CD4-positive, alpha-beta T cell (primary cell): ENCODE measurements around the gene RFX8. TPM values are rescaled to one million over a fixed set of nuclear protein-coding genes. Genes with fewer than 3 reads are reported as not detected.

ENCODE experiments used
- ATAC-seq: fragments of 200-7000 bp; cut with Tn5 transposase; one replicate; pipeline ENCODE4 v1.10.0; 2022; ENCODE audit warnings: mild to moderate bottlenecking; ENCODE audit not compliant: poor library complexity
- CTCF ChIA-PET: fragments of 350-600 bp; sonication (Branson Sonifier 250); formaldehyde crosslinking; loops from one replicate; lab custom pipeline; 2021; ENCODE audit warnings: antibody characterized with exemption, inconsistent platforms; lab: Charles Lee
- POLR2A ChIA-PET: fragments of 350-600 bp; sonication (Branson Sonifier 250); formaldehyde crosslinking; loops from one replicate; lab custom pipeline; 2021; ENCODE audit warnings: antibody characterized with exemption, inconsistent platforms; lab: Charles Lee
- DNase-seq, 14 experiments: peaks; one replicate each; pipeline ENCODE4 v3.0.0-alpha.2; 2013 to 2020; ENCODE audit warnings: mixed read lengths in 2 of 14
- H3K27ac ChIP-seq, 2 donors: one replicate each; pipeline versions ENCODE4 v1.5.1 to v1.7.0; 2013; ENCODE audit warnings: low read length in 2 of 2, low read depth in 1 of 2, mild to moderate bottlenecking in 1 of 2
- H3K27me3 ChIP-seq, 2 experiments: 1 replicate in 1 of 2; 2 replicates in 1 of 2; pipeline versions ENCODE4 v1.6.1 to v1.7.0; 2013; ENCODE audit warnings: low read length in 2 of 2, control low read depth in 1 of 2, mild to moderate bottlenecking in 1 of 2, moderate library complexity in 1 of 2; ENCODE audit not compliant: insufficient read depth in 2 of 2, control insufficient read depth in 1 of 2
- H3K36me3 ChIP-seq: one replicate; pipeline ENCODE4 v1.6.1; 2013; ENCODE audit warnings: low read length, control low read depth; ENCODE audit not compliant: insufficient read depth
- H3K4me1 ChIP-seq: one replicate; pipeline ENCODE4 v1.6.1; 2013; ENCODE audit warnings: low read length, control low read depth; ENCODE audit not compliant: insufficient read depth
- H3K4me3 ChIP-seq: one replicate; pipeline ENCODE4 v1.5.1; 2013; ENCODE audit warnings: mild to moderate bottlenecking, low read length, moderate library complexity
- H3K9me3 ChIP-seq, 2 experiments: 1 replicate in 1 of 2; 2 replicates in 1 of 2; pipeline versions ENCODE4 v1.6.1 to v1.7.0; 2013; ENCODE audit warnings: low read length in 2 of 2, mild to moderate bottlenecking in 2 of 2, control low read depth in 1 of 2, moderate library complexity in 1 of 2; ENCODE audit not compliant: control insufficient read depth in 1 of 2, insufficient read depth in 1 of 2
- H3K27ac Mint-ChIP-seq: one replicate; pipeline ENCODE4 v1.8.0; 2020; ENCODE audit warnings: mixed read lengths
- H3K27me3 Mint-ChIP-seq: one replicate; pipeline ENCODE4 v1.8.0; 2021; ENCODE audit warnings: mixed read lengths
- H3K36me3 Mint-ChIP-seq: one replicate; pipeline ENCODE4 v1.8.0; 2021; ENCODE audit warnings: low read depth, mixed read lengths
- H3K4me1 Mint-ChIP-seq: one replicate; pipeline ENCODE4 v1.8.0; 2021; ENCODE audit warnings: low read depth, mixed read lengths
- H3K4me3 Mint-ChIP-seq: one replicate; pipeline ENCODE4 v1.8.0; 2020; ENCODE audit warnings: mild to moderate bottlenecking, mixed read lengths
- H3K9me3 Mint-ChIP-seq: one replicate; pipeline ENCODE4 v1.8.0; 2020; ENCODE audit warnings: mixed read lengths
- CTCF ChIP-seq: fragments of 200-600 bp; IDR thresholded peaks from one replicate; pipeline ENCODE4 v1.8.0; 2022; ENCODE audit warnings: antibody characterized with exemption, mild to moderate bottlenecking
- intact Hi-C, 2 experiments: fragments of 100-400 bp; cut with DNase I in 1 of 2; cut with micrococcal nuclease in 1 of 2; formaldehyde crosslinking; loops; one replicate each; pipeline versions ENCODE4 v1.15.1 to v1.9.0; 2023 to 2025; cut with DNase I, micrococcal nuclease
- total RNA-seq, 174 experiments: library from RNA in 2 of 174; stranded (reverse) in 2 of 174; gene quantifications; one replicate each; pipeline ENCODE4 v1.2.3 and lab custom pipeline; 2021 to 2026

Gene RFX8
- total RNA-seq, 2 experiments from 2014 or later: 0.67 to 1.1 TPM

DNA sequence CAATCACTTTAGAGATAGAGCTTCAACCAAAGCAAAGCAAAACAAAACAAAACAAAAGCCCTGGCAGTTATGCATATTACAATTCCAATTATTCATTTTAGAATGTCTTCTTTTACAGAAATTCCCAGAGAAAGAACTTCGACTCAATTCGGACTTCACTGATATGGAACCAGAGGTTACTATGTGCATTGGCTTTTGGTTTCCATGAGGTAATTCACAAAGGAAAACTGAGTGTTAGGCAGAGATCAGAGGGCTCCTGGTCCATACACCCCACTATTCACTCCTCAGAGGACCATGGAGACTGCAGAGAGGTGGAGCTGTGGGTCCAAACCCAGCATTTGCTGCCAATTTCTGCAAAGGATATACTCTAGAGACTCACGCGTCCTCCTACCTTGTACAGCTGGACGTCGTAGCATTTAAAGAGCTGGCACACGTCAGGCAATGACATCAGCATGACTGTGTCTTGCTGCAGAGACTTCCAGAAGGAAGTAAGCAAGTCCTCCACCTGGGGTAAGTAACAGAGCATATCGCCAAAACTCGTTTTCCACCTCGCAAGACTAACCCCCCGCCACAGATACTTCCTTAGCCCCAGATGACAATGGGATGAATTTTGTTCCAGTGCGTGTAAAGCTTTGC lies 56.3 kb downstream of the RFX8 start:
- Mint-ChIP-seq H3K9me3 (no peaks in the 10 kb centered on the region), H3K36me3 (no peaks in the 10 kb centered on the region), H3K27me3 (no peaks in the 10 kb centered on the region), H3K4me1 (peaks cover 6% of the 10 kb centered on the region), H3K27ac (no peak overlapping the region), H3K4me3 (no peak overlapping the region)
- H3K36me3 ChIP-seq: no peaks in the 10 kb centered on the region
- DNase-seq (no peak), ATAC-seq (no peak)
- no peak overlapping the region for H3K27ac ChIP-seq
- TF ChIP-seq CTCF: no peak
- ChIA-PET CTCF (interaction anchor here (0.6 to 2.0 kb wide), 17 partner anchors 12 to 461 kb away, joined by 3 to 19 read pairs (median 3); partner anchors contain the start of gene RFX8), POLR2A (interaction anchor here (1.0 to 1.5 kb wide), 5 partner anchors 286 to 421 kb away, joined by 3 to 24 read pairs (median 3); no protein-coding TSS in a partner anchor)
- no peaks in the 10 kb centered on the region for H3K4me1 ChIP-seq
- intact Hi-C loops: loop anchor here (1.0 to 10.0 kb wide), 4 partner anchors 413 to 1026 kb away; no protein-coding TSS in a partner anchor
- peaks cover 0 to 10% of the 10 kb centered on the region in 2 experiments for H3K9me3 ChIP-seq
- H3K27me3 ChIP-seq: no peaks in the 10 kb centered on the region
- no peak overlapping the region for H3K4me3 ChIP-seq

- no peaks in the 10 kb centered on the region for H3K27me3 Mint-ChIP-seq
- H3K36me3 Mint-ChIP-seq: no peaks in the 10 kb centered on the region
- H3K27me3 ChIP-seq: no peaks in the 10 kb centered on the region
- CTCF ChIA-PET: interaction anchor here (1.2 kb wide), 1 partner anchor 309 kb away, joined by 3 read pairs; no protein-coding TSS in a partner anchor
- ATAC-seq (no peak), DNase-seq (no peak)
- no peak overlapping the region for H3K27ac ChIP-seq
- no peak overlapping the region for H3K4me3 ChIP-seq
- intact Hi-C loops: loop anchor here in 1 of 2 experiments (10.0 kb wide), 2 partner anchors 588 to 1028 kb away; no protein-coding TSS in a partner anchor
- peaks cover 0 to 10% of the 10 kb centered on the region in 2 experiments for H3K9me3 ChIP-seq
- no peak overlapping the region for H3K27ac Mint-ChIP-seq
- no peak overlapping the region for H3K4me3 Mint-ChIP-seq
- no peaks in the 10 kb centered on the region for H3K4me1 ChIP-seq
- H3K36me3 ChIP-seq: no peaks in the 10 kb centered on the region
- POLR2A ChIA-PET: no interaction called here
- H3K9me3 Mint-ChIP-seq: no peaks in the 10 kb centered on the region
- TF ChIP-seq CTCF: no peak
- peaks cover 6% of the 10 kb centered on the region for H3K4me1 Mint-ChIP-seq
Measured at GRCh38 chr2:101416609-101417008, 58.3 kb downstream of the RFX8 start.

- ChIA-PET CTCF (no interaction called here), POLR2A (no interaction called here)
- DNase-seq (no peak), ATAC-seq (no peak)
- H3K4me3 Mint-ChIP-seq: no peak overlapping the region
- intact Hi-C loops: loop anchor here in 1 of 2 experiments (10.0 kb wide), 2 partner anchors 589 to 1029 kb away; no protein-coding TSS in a partner anchor
- no peaks in the 10 kb centered on the region for H3K9me3 Mint-ChIP-seq
- no peaks in the 10 kb centered on the region for H3K27me3 Mint-ChIP-seq
- Histone ChIP-seq H3K9me3 (peaks cover 0 to 10% of the 10 kb centered on the region in 2 experiments), H3K36me3 (no peaks in the 10 kb centered on the region), H3K4me3 (no peak overlapping the region), H3K27me3 (no peaks in the 10 kb centered on the region), H3K27ac (no peak overlapping the region), H3K4me1 (no peaks in the 10 kb centered on the region)
- H3K27ac Mint-ChIP-seq: no peak overlapping the region
- H3K36me3 Mint-ChIP-seq: no peaks in the 10 kb centered on the region
- no peak for TF ChIP-seq CTCF
- peaks cover 6% of the 10 kb centered on the region for H3K4me1 Mint-ChIP-seq
Measured at GRCh38 chr2:101415884-101416283, 59.0 kb downstream of the RFX8 start.
